ENCODE measurements around the gene ETV6.
"Not testable (repeated sequence)": the region's sequence is repeated elsewhere in the genome, so short reads cannot be mapped to it uniquely, and the experiment has no call there.

ETV6 gene

GRCh38 chr12:11681207-11681606 lies 31.7 kb downstream of the ETV6 start:
- H3K27ac Mint-ChIP-seq = no peak overlapping the region
- H3K27me3 Mint-ChIP-seq (ENCODE audit: low read depth, poor library complexity) = peaks cover 8% of the 10 kb centered on the region
- H3K4me3 Mint-ChIP-seq = no peak overlapping the region
- DNase-seq = no peak
- TF ChIP-seq, protein P1, sequence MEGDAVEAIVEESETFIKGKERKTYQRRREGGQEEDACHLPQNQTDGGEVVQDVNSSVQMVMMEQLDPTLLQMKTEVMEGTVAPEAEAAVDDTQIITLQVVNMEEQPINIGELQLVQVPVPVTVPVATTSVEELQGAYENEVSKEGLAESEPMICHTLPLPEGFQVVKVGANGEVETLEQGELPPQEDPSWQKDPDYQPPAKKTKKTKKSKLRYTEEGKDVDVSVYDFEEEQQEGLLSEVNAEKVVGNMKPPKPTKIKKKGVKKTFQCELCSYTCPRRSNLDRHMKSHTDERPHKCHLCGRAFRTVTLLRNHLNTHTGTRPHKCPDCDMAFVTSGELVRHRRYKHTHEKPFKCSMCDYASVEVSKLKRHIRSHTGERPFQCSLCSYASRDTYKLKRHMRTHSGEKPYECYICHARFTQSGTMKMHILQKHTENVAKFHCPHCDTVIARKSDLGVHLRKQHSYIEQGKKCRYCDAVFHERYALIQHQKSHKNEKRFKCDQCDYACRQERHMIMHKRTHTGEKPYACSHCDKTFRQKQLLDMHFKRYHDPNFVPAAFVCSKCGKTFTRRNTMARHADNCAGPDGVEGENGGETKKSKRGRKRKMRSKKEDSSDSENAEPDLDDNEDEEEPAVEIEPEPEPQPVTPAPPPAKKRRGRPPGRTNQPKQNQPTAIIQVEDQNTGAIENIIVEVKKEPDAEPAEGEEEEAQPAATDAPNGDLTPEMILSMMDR (IDR thresholded peaks at IDR 0.05) = no peak
- H3K36me3 Mint-ChIP-seq (ENCODE audit: low read depth) = peaks cover 23% of the 10 kb centered on the region
- peaks cover 44% of the 10 kb centered on the region for H3K4me1 Mint-ChIP-seq
- peaks cover 10% of the 10 kb centered on the region for H3K9me3 Mint-ChIP-seq

DNA sequence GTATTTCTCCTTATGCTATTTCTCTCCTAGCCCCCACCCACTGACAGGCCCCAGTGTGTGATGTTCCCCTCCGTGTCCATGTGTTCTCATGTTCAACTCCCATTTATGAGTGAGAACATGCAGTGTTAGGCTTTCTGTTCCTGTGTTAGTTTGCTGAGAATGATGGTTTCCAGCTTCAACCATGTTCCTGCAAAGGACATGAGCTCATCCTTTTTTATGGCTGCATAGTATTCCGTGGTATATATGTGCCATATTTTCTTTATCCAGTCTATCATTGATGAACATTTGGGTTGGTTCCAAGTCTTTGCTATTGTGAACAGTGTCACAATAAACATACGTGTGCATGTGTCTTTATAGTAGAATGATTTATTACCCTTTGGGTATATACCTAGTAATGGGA lies 32.2 kb downstream of the ETV6 start:
- H3K4me3 Mint-ChIP-seq = not testable (repeated sequence)

DNA sequence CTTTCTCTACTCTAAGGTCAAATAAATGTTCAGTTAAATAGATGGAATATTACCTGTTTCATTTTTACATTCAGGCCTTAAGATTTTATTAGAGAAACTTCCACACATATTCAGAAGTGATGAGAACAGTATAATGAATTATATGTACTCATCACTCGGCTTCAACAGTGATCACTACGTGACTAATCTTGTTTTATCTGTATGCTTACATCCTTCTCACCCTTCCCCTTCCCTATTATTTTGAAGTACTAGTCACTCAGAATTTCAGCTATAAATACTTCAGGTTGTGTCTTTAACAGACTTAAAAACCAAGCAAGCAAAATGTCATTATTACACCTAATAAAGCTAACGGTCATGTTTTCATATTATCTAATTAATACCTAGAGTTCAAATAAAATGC lies 34.9 kb downstream of the ETV6 start:
- no peak overlapping the region for H3K4me3 Mint-ChIP-seq

More for the DNA sequence above, 32.2 kb downstream of the ETV6 start:
- Mint-ChIP-seq H3K4me1 (peaks cover 40% of the 10 kb centered on the region), H3K36me3 (ENCODE audit: low read depth) (peaks cover 23% of the 10 kb centered on the region), H3K9me3 (peaks cover 10% of the 10 kb centered on the region)
- not testable (repeated sequence) for H3K27ac Mint-ChIP-seq; H3K27me3 Mint-ChIP-seq (ENCODE audit: low read depth, poor library complexity); DNase-seq

DNA sequence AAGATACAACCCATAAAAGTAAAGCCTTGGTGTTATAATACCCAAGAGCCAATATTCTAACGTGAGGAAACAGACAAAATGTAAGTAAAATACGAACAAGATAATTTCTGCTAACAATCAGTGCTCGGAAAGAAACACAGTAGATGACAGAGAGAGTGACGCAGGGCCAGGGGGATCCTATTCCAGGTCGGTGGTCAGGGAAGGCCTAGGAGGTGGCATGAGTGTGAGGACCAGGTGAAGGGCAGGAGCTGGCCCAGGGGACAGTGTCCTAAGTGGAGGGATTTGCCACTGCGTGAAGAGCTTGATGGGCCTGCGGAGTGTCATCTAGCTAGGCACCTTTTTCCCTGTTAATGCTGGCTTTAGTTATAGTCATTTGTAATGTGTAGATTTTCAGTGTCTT lies 35.3 kb downstream of the ETV6 start:
- peaks cover 17% of the 10 kb centered on the region for H3K36me3 Mint-ChIP-seq (ENCODE audit: low read depth)
- DNase-seq = no peak
- peaks cover 10% of the 10 kb centered on the region for H3K27me3 Mint-ChIP-seq (ENCODE audit: low read depth, poor library complexity)
- TF ChIP-seq, protein P1 (IDR thresholded peaks at IDR 0.05) = no peak
- H3K9me3 Mint-ChIP-seq = peaks cover 10% of the 10 kb centered on the region
- H3K4me1 Mint-ChIP-seq = peaks cover 42% of the 10 kb centered on the region
- H3K27ac Mint-ChIP-seq = no peak overlapping the region
- H3K4me3 Mint-ChIP-seq = no peak overlapping the region

More for the DNA sequence above, 34.9 kb downstream of the ETV6 start:
- Mint-ChIP-seq H3K9me3 (peaks cover 10% of the 10 kb centered on the region), H3K36me3 (ENCODE audit: low read depth) (peaks cover 16% of the 10 kb centered on the region), H3K27me3 (ENCODE audit: low read depth, poor library complexity) (peaks cover 10% of the 10 kb centered on the region), H3K27ac (no peak overlapping the region), H3K4me1 (peaks cover 42% of the 10 kb centered on the region)
- no peak for DNase-seq
- TF ChIP-seq, protein P1 (IDR thresholded peaks at IDR 0.05) = no peak

DNA sequence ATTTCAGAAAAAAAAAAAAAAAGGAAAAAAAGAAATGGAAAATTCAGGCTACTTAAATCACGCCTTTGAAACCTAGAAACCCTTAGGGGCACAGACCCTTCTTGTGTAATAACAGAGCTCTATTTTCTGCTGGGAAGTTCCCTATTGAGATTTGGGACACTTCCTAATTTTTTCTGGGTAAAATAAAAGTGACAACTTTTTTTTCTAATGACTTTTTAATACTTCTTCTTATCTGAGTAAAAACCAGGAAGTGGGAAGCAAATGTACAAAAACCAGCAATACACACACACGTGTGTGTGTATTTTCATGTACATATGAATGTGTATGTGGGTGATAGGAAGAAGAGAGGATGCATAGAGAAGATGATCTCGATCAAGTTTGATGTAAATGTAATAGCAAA lies 35.8 kb downstream of the ETV6 start:
- Mint-ChIP-seq H3K36me3 (ENCODE audit: low read depth) (peaks cover 22% of the 10 kb centered on the region), H3K27me3 (ENCODE audit: low read depth, poor library complexity) (peaks cover 10% of the 10 kb centered on the region), H3K4me1 (peaks cover 42% of the 10 kb centered on the region), H3K27ac (no peak overlapping the region), H3K9me3 (peaks cover 10% of the 10 kb centered on the region), H3K4me3 (no peak overlapping the region)
- DNase-seq = no peak
- TF ChIP-seq, protein P1 (IDR thresholded peaks at IDR 0.05) = no peak

- peaks cover 10% of the 10 kb centered on the region for H3K9me3 Mint-ChIP-seq
- no peak for DNase-seq
- no peak overlapping the region for H3K27ac Mint-ChIP-seq
- H3K27me3 Mint-ChIP-seq (ENCODE audit: low read depth, poor library complexity) = peaks cover 10% of the 10 kb centered on the region
- H3K4me3 Mint-ChIP-seq = no peak overlapping the region
- peaks cover 23% of the 10 kb centered on the region for H3K36me3 Mint-ChIP-seq (ENCODE audit: low read depth)
- H3K4me1 Mint-ChIP-seq = peaks cover 42% of the 10 kb centered on the region
- TF ChIP-seq, protein P1 (IDR thresholded peaks at IDR 0.05) = no peak
Measured at GRCh38 chr12:11685716-11686115, 36.2 kb downstream of the ETV6 start.
